HCEC 1CT (cell line): ENCODE data around the gene ADGRG6.
A peak's percentile ranks its signal among the peaks of the same experiment; 100 is the strongest.
"Not testable (repeated sequence)": the region's sequence is repeated elsewhere in the genome, so short reads cannot be mapped to it uniquely, and the experiment has no call there.

Source experiments
- DNase-seq: peaks from one replicate; pipeline ENCODE4 v3.0.0-alpha.2; 2017

ADGRG6 gene

GRCh38 chr6:142301651-142302391, at the start of gene ADGRG6:
Gene ADGRG6 (plus strand): TSS chr6:142302007. CDS start chr6:142302330, 323 bp downstream.
- DNase-seq: peak; percentile 44

GRCh38 chr6:142254513-142254912, 47.3 kb upstream of the ADGRG6 start:
- DNase-seq: no peak

GRCh38 chr6:142255785-142256184, 46.0 kb upstream of the ADGRG6 start:
- DNase-seq: no peak

GRCh38 chr6:142258305-142258704, 43.5 kb upstream of the ADGRG6 start:
- DNase-seq: no peak

DNA sequence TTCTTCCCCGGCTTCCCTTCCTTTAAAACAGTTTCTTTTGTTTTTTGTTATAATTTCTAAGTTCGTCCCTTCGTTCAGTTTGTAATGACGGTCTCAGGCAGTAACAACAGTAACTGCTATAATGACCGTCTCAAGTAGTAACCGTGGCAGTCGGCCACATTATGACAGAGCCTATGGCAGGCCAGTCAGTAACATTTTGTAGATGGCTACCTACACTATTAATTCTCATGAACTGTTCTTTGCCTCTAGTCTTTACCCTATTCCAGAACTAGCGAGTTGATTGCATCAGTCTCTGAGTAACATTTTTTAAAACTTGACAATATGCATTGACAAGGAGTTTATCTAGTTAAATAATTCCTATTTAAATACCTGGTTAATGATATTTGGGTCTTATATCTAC, 43.0 kb upstream of the ADGRG6 start:
- no peak for DNase-seq

DNA sequence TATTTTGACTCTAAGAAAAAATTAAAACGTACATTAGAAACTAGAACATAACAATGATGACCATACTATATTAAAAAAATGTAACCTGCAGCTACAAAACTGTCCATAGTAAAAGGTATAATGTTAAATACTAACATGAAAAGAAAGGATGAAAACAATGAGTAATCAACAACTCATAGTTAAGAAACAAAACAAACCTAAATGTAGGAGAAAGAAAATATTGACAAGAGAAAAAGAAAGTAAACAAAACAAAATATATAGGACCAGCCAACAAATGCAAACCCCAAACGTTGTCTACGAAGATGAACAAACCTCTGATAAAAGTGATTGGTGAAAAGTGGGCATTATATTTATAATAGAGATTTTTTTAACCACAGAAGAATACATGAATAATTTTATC, 41.1 kb upstream of the ADGRG6 start:
- DNase-seq: no peak

GRCh38 chr6:142262231-142262630, 39.6 kb upstream of the ADGRG6 start:
- no peak for DNase-seq

DNA sequence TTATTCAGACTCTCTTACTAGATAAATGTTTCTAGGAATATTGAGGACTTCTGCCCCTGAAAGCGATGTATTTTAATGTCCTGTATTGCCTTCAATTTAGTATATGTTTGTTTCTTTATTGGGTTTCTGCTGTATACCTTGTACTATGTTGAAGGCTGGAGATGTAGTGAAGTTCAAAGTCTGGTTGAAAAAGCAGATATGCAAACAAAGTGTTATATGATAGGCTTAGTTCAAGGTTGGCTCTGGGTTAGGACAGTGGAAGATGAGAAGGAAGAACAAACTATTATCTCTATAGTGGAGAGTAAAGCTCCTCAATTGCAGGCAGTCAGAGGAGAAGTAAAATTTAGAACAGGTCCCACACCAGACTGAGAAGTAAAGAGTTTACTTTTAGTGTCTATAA, 36.3 kb upstream of the ADGRG6 start:
- no peak for DNase-seq

DNA sequence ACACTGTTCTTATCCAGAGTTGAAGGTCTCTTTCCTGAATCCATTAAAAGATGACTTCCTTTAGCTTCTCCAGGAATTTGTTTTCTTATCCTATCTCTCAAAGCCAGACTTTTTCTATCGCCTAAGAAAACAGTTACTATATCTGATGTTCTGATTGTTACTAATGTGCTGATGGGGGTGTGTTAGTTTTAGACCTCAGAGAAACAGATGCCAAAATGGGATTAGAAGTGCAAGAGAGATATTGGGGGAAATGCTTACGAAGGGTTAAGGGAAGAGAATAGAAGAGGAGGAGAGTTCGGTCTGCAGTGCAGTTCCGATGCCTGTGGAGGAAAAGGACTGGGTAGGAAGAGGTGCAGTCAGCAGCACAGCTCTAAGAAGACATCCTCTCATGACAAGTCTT, 35.7 kb upstream of the ADGRG6 start:
- DNase-seq: no peak

DNA sequence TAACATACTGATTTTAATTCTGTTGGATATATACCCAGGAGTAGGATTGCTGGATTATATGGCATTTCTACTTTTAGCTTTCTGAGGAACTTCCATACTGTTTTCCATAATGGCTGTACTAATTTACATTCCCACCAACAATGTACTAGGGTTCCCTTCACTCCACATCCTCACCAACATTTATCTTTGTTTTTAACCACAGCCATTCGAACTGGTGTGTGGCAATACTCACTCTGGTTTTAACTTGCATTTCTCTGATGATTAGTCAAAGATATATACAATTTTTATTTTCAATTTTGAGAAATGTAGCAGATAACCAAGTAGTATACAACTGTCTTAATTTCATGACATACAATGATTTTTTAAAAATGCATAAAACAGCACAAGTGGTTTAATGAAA, 30.3 kb upstream of the ADGRG6 start:
- DNase-seq: no peak

GRCh38 chr6:142274656-142275055, 27.2 kb upstream of the ADGRG6 start:
- no peak for DNase-seq

GRCh38 chr6:142275236-142276006, 26.4 kb upstream of the ADGRG6 start:
- peak; percentile 54 for DNase-seq

- DNase-seq: no peak
These were observed 25.6 kb upstream of the ADGRG6 start for GRCh38 chr6:142276256-142276655.

GRCh38 chr6:142279350-142280180, 22.2 kb upstream of the ADGRG6 start:
- peak; percentile 57 for DNase-seq

- DNase-seq: no peak
These were observed 21.5 kb upstream of the ADGRG6 start for GRCh38 chr6:142280265-142280664.

GRCh38 chr6:142280927-142281326, 20.9 kb upstream of the ADGRG6 start:
- no peak for DNase-seq

GRCh38 chr6:142283138-142283537, 18.7 kb upstream of the ADGRG6 start:
- DNase-seq: not testable (repeated sequence)

DNA sequence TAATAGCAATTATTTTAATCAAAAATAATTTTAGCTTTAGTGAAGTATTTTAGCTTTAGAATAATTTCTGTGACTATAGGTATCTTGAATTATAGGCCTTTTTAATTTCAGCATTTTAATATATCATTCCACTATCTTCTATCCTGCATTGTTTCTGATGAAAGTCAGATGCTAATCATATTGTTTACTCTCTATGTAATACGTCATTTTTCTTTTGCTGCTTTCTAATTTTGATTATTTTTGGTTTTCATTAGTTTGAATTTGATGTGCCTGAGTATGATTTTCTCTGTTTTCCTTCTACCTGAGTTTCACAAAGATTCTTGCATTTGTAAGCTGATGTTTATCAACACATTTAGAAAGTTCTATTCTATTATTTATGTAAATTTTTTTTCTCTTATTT, 17.4 kb upstream of the ADGRG6 start:
- DNase-seq: no peak

DNA sequence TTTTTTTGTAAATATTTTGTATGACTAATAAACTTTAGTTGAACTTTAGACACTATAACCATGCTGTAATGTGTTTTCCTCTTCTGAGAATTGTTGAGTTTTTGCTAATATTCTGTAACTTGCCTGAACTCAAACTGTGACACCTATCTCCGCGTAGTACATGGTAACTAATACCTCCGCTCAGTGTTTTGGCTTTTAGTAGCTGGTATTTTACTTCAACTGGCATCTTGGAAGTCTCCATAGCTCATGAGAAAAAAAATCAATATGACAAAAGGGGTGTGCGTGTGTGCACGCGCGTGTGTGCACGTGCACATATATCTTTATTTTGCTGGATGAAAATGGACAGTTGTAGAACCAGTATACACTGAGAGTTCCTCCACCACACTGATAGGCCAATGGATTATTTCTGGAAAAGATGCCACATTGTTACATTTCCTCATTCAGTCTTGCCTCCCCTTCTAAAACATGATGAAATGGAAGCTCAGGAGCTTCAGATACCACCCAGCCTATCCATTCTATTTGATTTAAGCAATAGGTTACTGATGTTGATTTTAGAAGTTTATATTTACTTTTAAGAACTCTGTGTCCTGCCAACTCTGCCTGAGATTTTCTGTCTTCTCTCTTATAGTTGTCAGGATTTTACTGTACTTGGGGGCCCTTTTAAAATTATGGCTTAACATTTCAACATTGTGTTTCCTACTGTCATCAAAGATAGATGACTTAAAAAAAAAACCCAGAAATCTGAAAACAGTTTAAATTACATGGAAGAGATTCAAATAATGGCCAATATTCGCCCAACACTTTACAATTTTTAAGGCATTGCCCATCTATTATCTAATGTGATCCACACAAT, 16.3 kb upstream of the ADGRG6 start:
- DNase-seq: no peak

DNA sequence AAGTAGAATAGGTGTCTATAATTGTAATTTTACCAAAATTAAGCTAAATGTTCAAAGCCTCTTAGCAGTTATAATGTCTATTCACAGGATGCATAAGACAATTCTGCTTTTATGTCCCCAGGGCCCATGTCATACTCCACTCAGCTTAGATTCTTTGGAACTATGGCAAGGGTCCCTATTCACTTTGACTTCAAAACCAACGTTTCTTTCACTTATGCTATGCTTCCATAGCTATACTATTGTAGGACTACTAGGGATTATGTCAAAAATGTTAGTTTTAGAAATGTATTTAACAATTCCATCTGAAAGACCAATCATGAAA, 15.8 kb upstream of the ADGRG6 start:
- DNase-seq: no peak

GRCh38 chr6:142289687-142290086, 12.1 kb upstream of the ADGRG6 start:
- no peak for DNase-seq

GRCh38 chr6:142290851-142291250, 11.0 kb upstream of the ADGRG6 start:
- no peak for DNase-seq

- DNase-seq: no peak
These were observed 10.3 kb upstream of the ADGRG6 start for GRCh38 chr6:142291512-142291911.
